Activated CD4-positive, alpha-beta T cell treated with anti-CD3 and anti-CD28 coated beads for 4 hours (primary cell): Measurements from ENCODE around the gene ASGR2.

ENCODE experiments used
- DNase-seq, 2 donors: peaks; one replicate each; pipeline ENCODE4 v3.0.0-alpha.2; 2020

The ASGR2 gene

GRCh38 chr17:7058831-7059447 lies 55.7 kb downstream of the ASGR2 start:
- no peak for DNase-seq

DNA sequence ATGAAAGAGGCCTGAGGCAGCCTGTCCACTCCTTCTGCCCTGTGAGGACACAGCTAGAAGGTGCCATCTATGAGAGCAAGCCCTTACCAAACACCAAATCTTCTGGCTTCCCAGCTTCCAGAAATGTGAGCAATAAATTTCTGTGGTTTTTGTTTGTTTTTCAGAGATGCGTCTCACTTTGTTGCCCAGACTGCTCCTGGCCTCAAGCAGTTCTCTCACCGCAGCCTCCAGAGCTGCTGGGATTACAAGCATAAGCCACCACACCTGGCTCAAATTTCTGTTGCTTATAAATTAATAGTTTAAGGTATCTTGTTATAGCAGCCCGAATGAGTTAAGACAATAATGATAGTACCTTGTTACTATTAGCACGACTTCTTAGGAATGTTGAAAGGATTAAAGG lies 58.2 kb downstream of the ASGR2 start:
- no peak for DNase-seq
